A549 treated with RU486 at 1 μM for 4 hours (cell line): ENCODE results near the gene MSMB. TPM values are rescaled to one million over a fixed set of nuclear protein-coding genes. Genes with fewer than 3 reads are reported as not detected.

Experiments used
- total RNA-seq: library from RNA; stranded (reverse); fragments of 200-300 nt; extraction: Qiagen RNA extraction; gene quantifications from 5 replicates; pipeline ENCODE4 v1.2.3, GENCODE V29; 2022; ENCODE audit warnings: low read depth

The MSMB gene
- not detected in 5 replicates for total RNA-seq

GRCh38 chr10:46046261-46046660, at the start of gene MSMB:
TSS of gene MSMB (minus strand) at chr10:46046269. CDS start at chr10:46046237, 32 bp downstream.

GRCh38 chr10:46030091-46030937, 15.8 kb downstream of the MSMB start, which contains the start of gene NCOA4:
TSS of gene NCOA4 (minus strand) at chr10:46030623. CDS start at chr10:46016680, 13,943 bp downstream.

Other genes starting within 250 kb of the MSMB start
- 4.5 to 9.4 TPM (median 7.5 TPM) in 5 replicates for gene AGAP4, start 198.8 kb downstream of the MSMB start, total RNA-seq
- 146 to 169 TPM (median 161 TPM) in 5 replicates for gene TIMM23, start 73.8 kb downstream of the MSMB start, total RNA-seq
- gene NCOA4, start 15.6 kb downstream of the MSMB start, total RNA-seq: 84.1 to 109 TPM (median 91.3 TPM) in 5 replicates
- gene ANTXRL, start 240.7 kb upstream of the MSMB start, total RNA-seq: 0.14 to 0.31 TPM (median 0.26 TPM) in 5 replicates